Bronchial epithelial cell (primary cell): Measurements from ENCODE around the gene TIPARP. TPM values are rescaled to one million over a fixed set of nuclear protein-coding genes. Genes with fewer than 3 reads are reported as not detected.

Source experiments
- DNase-seq: peaks from one replicate; pipeline ENCODE4 v3.0.0-alpha.2; 2010; ENCODE audit warnings: low read depth
- FAIRE-seq: peaks from 2 replicates; lab custom pipeline; 2011; peaks lifted over from hg19 to GRCh38; lab: Jason Lieb, UNC
- H3K27me3 ChIP-seq: 2 replicates; pipeline ENCODE4 v1.5.1; 2011; ENCODE audit warnings: low read length; ENCODE audit not compliant: control insufficient read depth, insufficient read depth
- H3K36me3 ChIP-seq: 2 replicates; pipeline ENCODE4 v1.5.1; 2011; ENCODE audit warnings: low read length; ENCODE audit not compliant: control insufficient read depth, insufficient read depth
- H3K4me3 ChIP-seq: 2 replicates; pipeline ENCODE4 v1.5.1; 2011; ENCODE audit warnings: mild to moderate bottlenecking, low read depth, low read length, control low read depth
- CTCF ChIP-seq: IDR thresholded peaks from 2 replicates; pipeline ENCODE4 v1.5.1; 2011; ENCODE audit warnings: mild to moderate bottlenecking, moderate library complexity, low read length, control low read depth, inconsistent platforms; ENCODE audit not compliant: insufficient read depth, severe bottlenecking
- total RNA-seq: library from RNA; depleted of rRNA; stranded (reverse); fragments of >200 nt; gene quantifications from 2 replicates; pipeline ENCODE4 v1.2.1, GENCODE V29; 2014

Gene TIPARP
- total RNA-seq, 1 donor from 2014 or later = 110 TPM

- no peak for FAIRE-seq
- Histone ChIP-seq H3K36me3 (no peaks in the 10 kb centered on the region), H3K4me3 (no peak overlapping the region), H3K27me3 (no peaks in the 10 kb centered on the region)
- DNase-seq = no peak
- no peak for TF ChIP-seq CTCF
Measured at GRCh38 chr3:156635973-156636372, 38.4 kb upstream of the TIPARP start.

- no peaks in the 10 kb centered on the region for H3K36me3 ChIP-seq
- DNase-seq = peak; percentile 60
- H3K27me3 ChIP-seq = no peaks in the 10 kb centered on the region
- TF ChIP-seq CTCF = no peak
- FAIRE-seq = no peak
- H3K4me3 ChIP-seq = no peak overlapping the region
Measured at GRCh38 chr3:156637480-156638022, 36.8 kb upstream of the TIPARP start.

- DNase-seq = no peak
- FAIRE-seq = no peak
- Histone ChIP-seq H3K4me3 (no peak overlapping the region), H3K36me3 (no peaks in the 10 kb centered on the region), H3K27me3 (no peaks in the 10 kb centered on the region)
- no peak for TF ChIP-seq CTCF
Measured at GRCh38 chr3:156638271-156638670, 36.1 kb upstream of the TIPARP start.

GRCh38 chr3:156639414-156640023, 34.9 kb upstream of the TIPARP start:
- Histone ChIP-seq H3K36me3 (no peaks in the 10 kb centered on the region), H3K27me3 (no peaks in the 10 kb centered on the region), H3K4me3 (no peak overlapping the region)
- DNase-seq (no peak), FAIRE-seq (no peak)
- TF ChIP-seq CTCF = no peak

GRCh38 chr3:156641618-156641975, 32.8 kb upstream of the TIPARP start:
- no peak overlapping the region for H3K4me3 ChIP-seq
- TF ChIP-seq CTCF = no peak
- DNase-seq (no peak), FAIRE-seq (no peak)
- H3K36me3 ChIP-seq = no peaks in the 10 kb centered on the region
- H3K27me3 ChIP-seq = no peaks in the 10 kb centered on the region
